Right lobe of liver (tissue), 4 donors: ENCODE results near the gene BASP1.

Experiments used
- POLR2A ChIP-seq: fragments of 450-650 bp; IDR thresholded peaks from one replicate; pipeline ENCODE4 v1.6.1; 2017; ENCODE audit warnings: antibody characterized with exemption, mild to moderate bottlenecking
- TF ChIP-seq, protein P1 (sequence below), 4 donors: fragments of 200-600 bp in 3 of 4; fragments of 450-650 bp in 1 of 4; IDR thresholded peaks; one replicate each; pipeline versions ENCODE4 v1.5.1 to v1.8.0; 2016 to 2022; ENCODE audit warnings: antibody characterized with exemption in 4 of 4, mild to moderate bottlenecking in 2 of 4
- donor health status: DM: no; HTN: no; CAD: no.
- donor health status: DM: no; HTN: no; CAD: no.
- donor health status: DM: no; HTN: yes; CAD: no.

DNA sequence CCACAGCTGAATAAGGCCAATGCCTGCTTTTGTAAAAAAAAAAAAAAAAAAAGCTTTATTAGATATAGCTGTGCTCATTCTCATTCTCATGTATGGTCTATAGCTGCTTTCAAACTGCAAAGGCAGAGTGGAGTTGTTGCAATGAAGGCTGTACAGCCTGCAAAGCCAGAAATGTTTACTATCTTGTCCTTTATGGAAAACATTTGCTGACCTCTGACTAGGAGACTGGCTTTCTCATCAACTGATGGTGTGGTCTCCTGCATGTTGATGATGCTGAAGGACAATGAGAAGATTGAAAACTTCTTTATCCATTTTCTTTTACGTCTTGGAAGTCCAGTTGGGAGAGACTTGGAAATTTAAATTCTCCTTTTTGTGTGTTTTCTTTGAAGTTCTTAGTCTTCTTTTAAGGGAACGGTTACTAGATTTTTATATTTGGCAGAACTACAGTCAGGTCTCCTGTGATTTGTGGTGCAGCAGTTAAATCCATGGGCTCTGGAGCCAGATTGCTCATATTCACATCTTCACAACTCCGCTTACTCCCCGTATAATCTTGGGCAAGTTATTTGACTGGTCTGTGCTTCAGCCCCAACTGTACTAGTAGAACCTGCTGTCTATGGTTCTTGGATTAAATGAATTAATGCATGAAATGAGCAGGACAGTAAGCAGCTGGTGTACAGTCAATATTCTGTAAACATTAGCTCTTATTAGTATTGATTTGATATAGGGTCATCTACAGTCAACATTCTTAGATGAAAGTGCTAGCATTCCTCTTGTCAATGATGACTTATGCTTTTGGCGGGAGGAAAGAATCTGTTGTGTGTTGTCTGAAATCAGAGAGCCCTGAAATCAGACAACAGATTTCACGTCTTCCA, 39.7 kb upstream of the BASP1 start:
- TF ChIP-seq, protein P1, sequence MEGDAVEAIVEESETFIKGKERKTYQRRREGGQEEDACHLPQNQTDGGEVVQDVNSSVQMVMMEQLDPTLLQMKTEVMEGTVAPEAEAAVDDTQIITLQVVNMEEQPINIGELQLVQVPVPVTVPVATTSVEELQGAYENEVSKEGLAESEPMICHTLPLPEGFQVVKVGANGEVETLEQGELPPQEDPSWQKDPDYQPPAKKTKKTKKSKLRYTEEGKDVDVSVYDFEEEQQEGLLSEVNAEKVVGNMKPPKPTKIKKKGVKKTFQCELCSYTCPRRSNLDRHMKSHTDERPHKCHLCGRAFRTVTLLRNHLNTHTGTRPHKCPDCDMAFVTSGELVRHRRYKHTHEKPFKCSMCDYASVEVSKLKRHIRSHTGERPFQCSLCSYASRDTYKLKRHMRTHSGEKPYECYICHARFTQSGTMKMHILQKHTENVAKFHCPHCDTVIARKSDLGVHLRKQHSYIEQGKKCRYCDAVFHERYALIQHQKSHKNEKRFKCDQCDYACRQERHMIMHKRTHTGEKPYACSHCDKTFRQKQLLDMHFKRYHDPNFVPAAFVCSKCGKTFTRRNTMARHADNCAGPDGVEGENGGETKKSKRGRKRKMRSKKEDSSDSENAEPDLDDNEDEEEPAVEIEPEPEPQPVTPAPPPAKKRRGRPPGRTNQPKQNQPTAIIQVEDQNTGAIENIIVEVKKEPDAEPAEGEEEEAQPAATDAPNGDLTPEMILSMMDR (IDR thresholded peaks at IDR 0.05): no peak
- TF ChIP-seq POLR2A: no peak
